Activated CD4-positive, alpha-beta memory T cell treated with anti-CD3 and anti-CD28 coated beads, Interleukin-2, amount 10 ng/mL, durations not matched to agents 7 days and 5 days (primary cell): Measurements from ENCODE around the gene CEP170. TPM values are rescaled to one million over a fixed set of nuclear protein-coding genes. Genes with fewer than 3 reads are reported as not detected.

Experiments
- CTCF ChIA-PET: fragments of 350-600 bp; sonication (Branson Sonifier 250); formaldehyde crosslinking; loops from one replicate; lab custom pipeline; 2021; ENCODE audit warnings: antibody characterized with exemption, inconsistent platforms; lab: Charles Lee
- POLR2A ChIA-PET: fragments of 350-600 bp; sonication (Branson Sonifier 250); formaldehyde crosslinking; loops from one replicate; lab custom pipeline; 2021; ENCODE audit warnings: antibody characterized with exemption; lab: Charles Lee
- DNase-seq: peaks from one replicate; pipeline ENCODE4 v3.0.0-alpha.2; 2020
- H3K27ac Mint-ChIP-seq: one replicate; pipeline ENCODE4 v1.8.0; 2021; ENCODE audit warnings: mild to moderate bottlenecking, mixed read lengths
- H3K27me3 Mint-ChIP-seq: one replicate; pipeline ENCODE4 v1.8.0; 2021; ENCODE audit warnings: mixed read lengths
- H3K36me3 Mint-ChIP-seq: one replicate; pipeline ENCODE4 v1.8.0; 2021; ENCODE audit warnings: low read depth, mixed read lengths
- H3K4me1 Mint-ChIP-seq: one replicate; pipeline ENCODE4 v1.8.0; 2021; ENCODE audit warnings: mixed read lengths
- H3K4me3 Mint-ChIP-seq: one replicate; pipeline ENCODE4 v1.8.0; 2021; ENCODE audit warnings: mild to moderate bottlenecking, mixed read lengths
- H3K9me3 Mint-ChIP-seq: one replicate; pipeline ENCODE4 v1.8.0; 2021; ENCODE audit warnings: mixed read lengths
- total RNA-seq, 2 experiments: library from RNA; stranded (reverse); gene quantifications; one replicate each; pipeline ENCODE4 v1.2.3, GENCODE V29; 2021

The CEP170 gene
- total RNA-seq, 2 experiments from 2014 or later = 22.5 to 24.4 TPM

DNA sequence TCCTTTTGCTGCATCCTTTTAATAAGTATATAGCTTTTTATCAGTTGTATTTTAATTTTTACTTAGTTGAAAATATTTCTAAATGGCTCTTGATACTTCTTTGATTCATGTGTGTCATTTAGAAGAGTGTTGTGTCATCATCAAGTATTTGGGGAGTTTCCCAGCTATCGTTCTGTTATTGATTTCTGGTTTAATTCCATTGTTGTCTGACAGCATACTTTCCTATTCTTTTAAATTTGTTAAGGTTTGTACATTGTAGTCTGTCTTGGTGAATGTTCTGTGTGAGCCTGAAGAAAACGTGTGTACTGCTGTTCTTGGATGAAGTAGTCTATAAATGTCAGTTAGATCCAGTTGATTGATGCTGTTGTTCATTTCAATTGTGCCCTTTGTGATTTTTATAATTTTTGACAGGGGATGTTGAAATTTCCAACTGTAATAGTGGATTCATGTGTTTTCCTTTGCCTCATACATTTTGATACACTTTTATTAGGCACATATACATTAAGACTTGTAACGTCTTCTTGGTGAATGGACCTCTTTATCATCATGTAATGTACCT lies 25.6 kb upstream of the CEP170 start:
- no peak for DNase-seq
- Mint-ChIP-seq H3K27ac (no peak overlapping the region), H3K36me3 (peaks cover 32% of the 10 kb centered on the region), H3K4me3 (no peak overlapping the region), H3K4me1 (no peaks in the 10 kb centered on the region), H3K9me3 (no peaks in the 10 kb centered on the region), H3K27me3 (no peaks in the 10 kb centered on the region)
- ChIA-PET POLR2A (no interaction called here), CTCF (interaction anchor here (1.1 kb wide), 1 partner anchor 25 kb away, joined by 4 read pairs; the partner anchor contains the start of genes CEP170 and SDCCAG8)

- no peak for DNase-seq
- Mint-ChIP-seq H3K4me1 (no peaks in the 10 kb centered on the region), H3K9me3 (no peaks in the 10 kb centered on the region), H3K27ac (no peak overlapping the region), H3K27me3 (no peaks in the 10 kb centered on the region), H3K4me3 (no peak overlapping the region), H3K36me3 (peaks cover 32% of the 10 kb centered on the region)
- ChIA-PET CTCF (interaction anchor here (0.6 to 0.7 kb wide), 3 partner anchors 68 to 1427 kb away, joined by 3 to 4 read pairs (median 4); partner anchors contain the start of gene EXO1), POLR2A (no interaction called here)
These were observed 20.2 kb upstream of the CEP170 start for GRCh38 chr1:243275316-243275715.

GRCh38 chr1:243273945-243274344 lies 18.9 kb upstream of the CEP170 start:
- Mint-ChIP-seq H3K4me1 (no peaks in the 10 kb centered on the region), H3K4me3 (no peak overlapping the region), H3K36me3 (peaks cover 34% of the 10 kb centered on the region), H3K27ac (no peak overlapping the region), H3K27me3 (no peaks in the 10 kb centered on the region), H3K9me3 (no peaks in the 10 kb centered on the region)
- no peak for DNase-seq
- ChIA-PET CTCF (no interaction called here), POLR2A (no interaction called here)

DNA sequence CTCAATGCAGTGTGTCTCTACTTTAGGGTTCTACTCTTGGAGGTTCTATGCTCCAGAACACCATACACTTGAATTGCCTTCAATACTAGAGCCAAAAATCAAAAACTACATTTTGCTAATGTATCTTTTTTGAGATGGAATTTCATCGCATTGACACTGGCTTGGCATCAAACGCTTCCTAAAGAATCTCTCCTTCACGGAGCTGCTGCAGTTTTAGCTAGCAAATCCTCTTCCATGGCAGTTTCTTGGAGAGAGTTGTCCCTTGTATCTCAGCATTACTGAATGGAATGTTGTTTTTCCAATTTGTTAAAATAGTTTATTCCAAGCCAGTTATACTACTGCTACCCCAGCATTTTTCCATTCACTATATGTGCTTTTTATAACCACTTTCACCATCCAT lies 18.4 kb upstream of the CEP170 start:
- no peaks in the 10 kb centered on the region for H3K9me3 Mint-ChIP-seq
- CTCF ChIA-PET = no interaction called here
- H3K27ac Mint-ChIP-seq = no peak overlapping the region
- H3K27me3 Mint-ChIP-seq = no peaks in the 10 kb centered on the region
- POLR2A ChIA-PET = interaction anchor here (0.8 kb wide), 1 partner anchor 18 kb away, joined by 4 read pairs; the partner anchor contains the start of genes CEP170 and SDCCAG8
- no peak for DNase-seq
- H3K36me3 Mint-ChIP-seq = peaks cover 34% of the 10 kb centered on the region
- H3K4me1 Mint-ChIP-seq = no peaks in the 10 kb centered on the region
- H3K4me3 Mint-ChIP-seq = no peak overlapping the region

DNA sequence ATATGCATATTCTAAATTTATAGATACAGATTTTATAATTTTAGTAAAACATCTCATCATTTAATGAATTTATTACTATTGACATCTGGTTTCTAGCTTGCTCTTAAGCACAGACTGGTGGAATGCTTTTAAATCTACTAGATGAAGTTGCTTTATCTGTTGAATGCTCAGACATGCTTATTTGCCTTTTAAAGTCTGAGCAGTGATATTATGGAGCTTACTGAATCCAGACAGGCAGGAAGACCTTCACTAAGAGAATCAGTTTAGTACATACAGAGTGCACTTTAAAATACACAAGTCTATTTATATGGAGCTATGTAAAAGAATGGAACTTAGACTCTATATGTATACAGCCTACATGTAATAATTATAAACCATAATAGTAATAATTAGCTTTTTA lies 17.3 kb upstream of the CEP170 start:
- H3K27ac Mint-ChIP-seq = no peak overlapping the region
- peaks cover 30% of the 10 kb centered on the region for H3K36me3 Mint-ChIP-seq
- H3K4me3 Mint-ChIP-seq = no peak overlapping the region
- H3K9me3 Mint-ChIP-seq = no peaks in the 10 kb centered on the region
- ChIA-PET POLR2A (interaction anchor here (0.8 kb wide), 1 partner anchor 17 kb away, joined by 4 read pairs; the partner anchor contains the start of genes CEP170 and SDCCAG8), CTCF (interaction anchor here (0.5 kb wide), 1 partner anchor 16 kb away, joined by 3 read pairs; no protein-coding TSS in a partner anchor)
- H3K27me3 Mint-ChIP-seq = no peaks in the 10 kb centered on the region
- no peak for DNase-seq
- H3K4me1 Mint-ChIP-seq = no peaks in the 10 kb centered on the region

- Mint-ChIP-seq H3K27ac (no peak overlapping the region), H3K27me3 (no peaks in the 10 kb centered on the region), H3K4me1 (no peaks in the 10 kb centered on the region), H3K4me3 (no peak overlapping the region), H3K9me3 (no peaks in the 10 kb centered on the region), H3K36me3 (peaks cover 27% of the 10 kb centered on the region)
- DNase-seq = no peak
- ChIA-PET POLR2A (no interaction called here), CTCF (no interaction called here)
These were observed 16.9 kb upstream of the CEP170 start for GRCh38 chr1:243271996-243272395.

GRCh38 chr1:243270097-243270864 lies 15.2 kb upstream of the CEP170 start:
- Mint-ChIP-seq H3K27me3 (no peaks in the 10 kb centered on the region), H3K36me3 (peaks cover 21% of the 10 kb centered on the region), H3K4me3 (no peak overlapping the region), H3K4me1 (no peaks in the 10 kb centered on the region), H3K9me3 (no peaks in the 10 kb centered on the region), H3K27ac (no peak overlapping the region)
- DNase-seq = no peak
- POLR2A ChIA-PET = no interaction called here
- CTCF ChIA-PET = no interaction called here

DNA sequence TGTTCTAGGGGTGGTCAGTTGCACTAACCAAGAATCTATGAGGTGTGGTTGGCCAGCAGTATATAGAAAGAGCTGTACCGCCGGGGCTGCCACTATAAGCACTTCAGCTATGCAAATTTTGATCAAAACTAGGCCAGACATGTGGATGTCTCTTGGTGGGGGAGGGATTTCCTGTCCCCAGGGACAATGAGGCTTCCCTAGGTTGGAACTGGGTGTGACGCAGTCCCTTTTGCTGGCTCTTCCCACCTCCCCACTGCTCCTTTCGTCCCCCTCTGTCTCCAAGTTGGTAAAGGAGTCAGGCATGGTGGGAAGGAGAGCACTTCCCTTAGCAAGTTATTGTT lies 14.3 kb upstream of the CEP170 start:
- no peaks in the 10 kb centered on the region for H3K27me3 Mint-ChIP-seq
- no peak overlapping the region for H3K27ac Mint-ChIP-seq
- peaks cover 8% of the 10 kb centered on the region for H3K4me1 Mint-ChIP-seq
- CTCF ChIA-PET = no interaction called here
- DNase-seq = no peak
- POLR2A ChIA-PET = no interaction called here
- H3K4me3 Mint-ChIP-seq = no peak overlapping the region
- no peaks in the 10 kb centered on the region for H3K9me3 Mint-ChIP-seq
- H3K36me3 Mint-ChIP-seq = peaks cover 16% of the 10 kb centered on the region

DNA sequence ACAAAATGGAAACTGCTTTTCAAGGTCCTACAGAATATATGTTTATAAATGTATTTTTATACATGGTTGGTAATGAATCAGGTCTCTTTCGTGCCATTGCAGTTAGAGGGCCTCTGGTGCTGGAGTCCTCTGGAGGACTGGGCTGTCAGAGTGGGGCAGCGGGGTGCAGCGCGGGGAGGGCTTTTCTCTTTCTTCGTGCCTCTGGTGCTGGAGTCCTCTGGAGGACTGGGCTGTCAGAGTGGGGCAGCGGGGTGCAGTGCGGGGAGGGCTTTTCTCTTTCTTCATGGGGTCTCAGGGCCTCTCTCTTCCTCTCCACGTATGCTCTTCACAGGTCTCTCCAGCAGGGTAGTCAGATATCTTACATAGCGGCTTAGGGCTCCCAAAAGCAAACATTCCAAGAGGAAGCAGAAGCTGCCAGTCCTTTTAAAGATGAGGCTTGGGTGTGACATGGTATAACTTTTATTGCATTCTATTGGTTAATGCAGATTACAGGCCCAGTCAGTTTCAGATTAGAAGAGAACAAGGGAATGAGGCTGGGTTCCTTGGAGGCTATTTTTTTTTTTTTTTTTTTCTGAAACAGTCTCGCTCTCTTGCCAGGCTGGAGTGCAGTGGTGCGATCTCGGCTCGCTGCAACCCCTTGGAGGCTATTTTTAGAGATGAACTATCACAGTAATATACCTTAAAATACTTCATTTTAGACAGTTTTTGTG lies 13.8 kb upstream of the CEP170 start:
- no peak overlapping the region for H3K4me3 Mint-ChIP-seq
- no peak for DNase-seq
- H3K9me3 Mint-ChIP-seq = no peaks in the 10 kb centered on the region
- ChIA-PET CTCF (no interaction called here), POLR2A (no interaction called here)
- peaks cover 13% of the 10 kb centered on the region for H3K36me3 Mint-ChIP-seq
- peaks cover 9% of the 10 kb centered on the region for H3K4me1 Mint-ChIP-seq
- no peak overlapping the region for H3K27ac Mint-ChIP-seq
- no peaks in the 10 kb centered on the region for H3K27me3 Mint-ChIP-seq

DNA sequence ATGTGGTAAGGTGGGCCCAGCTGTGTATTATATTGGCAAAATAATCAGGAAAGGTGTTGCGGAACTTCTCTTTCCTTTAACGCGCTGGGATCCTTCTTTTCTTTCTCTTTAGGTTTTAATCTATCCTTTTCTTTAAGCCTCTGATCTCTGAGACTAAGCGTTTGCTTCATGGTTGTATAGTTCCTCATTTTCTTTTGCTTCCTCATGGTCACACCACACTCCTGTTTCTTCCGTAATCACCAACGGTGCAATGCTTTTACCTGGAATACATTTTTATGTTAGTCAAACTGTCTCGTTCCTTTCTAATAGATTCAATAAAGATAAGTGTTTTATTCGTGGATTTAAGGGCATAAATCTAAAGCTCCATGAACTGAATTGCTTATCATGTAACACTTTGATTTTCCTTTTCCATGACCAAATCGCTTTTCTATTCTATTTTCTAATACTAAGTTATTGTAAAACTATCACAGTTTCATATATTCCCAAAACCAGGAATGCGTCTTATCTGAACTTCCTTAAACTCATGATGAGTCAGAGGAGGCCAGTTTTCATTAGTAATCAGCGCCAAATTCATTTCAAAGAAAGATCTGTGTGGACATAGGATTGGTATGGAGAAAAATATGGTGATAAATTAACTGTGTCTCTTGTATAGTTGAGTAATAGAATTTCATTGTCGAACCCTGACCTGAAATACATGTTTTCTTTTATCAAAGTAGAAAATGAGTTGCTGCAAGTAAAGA lies 13.0 kb upstream of the CEP170 start:
- Mint-ChIP-seq H3K27ac (no peak overlapping the region), H3K36me3 (peaks cover 9% of the 10 kb centered on the region), H3K4me3 (no peak overlapping the region), H3K4me1 (peaks cover 11% of the 10 kb centered on the region), H3K9me3 (no peaks in the 10 kb centered on the region), H3K27me3 (no peaks in the 10 kb centered on the region)
- POLR2A ChIA-PET = no interaction called here
- DNase-seq = no peak
- CTCF ChIA-PET = no interaction called here

DNA sequence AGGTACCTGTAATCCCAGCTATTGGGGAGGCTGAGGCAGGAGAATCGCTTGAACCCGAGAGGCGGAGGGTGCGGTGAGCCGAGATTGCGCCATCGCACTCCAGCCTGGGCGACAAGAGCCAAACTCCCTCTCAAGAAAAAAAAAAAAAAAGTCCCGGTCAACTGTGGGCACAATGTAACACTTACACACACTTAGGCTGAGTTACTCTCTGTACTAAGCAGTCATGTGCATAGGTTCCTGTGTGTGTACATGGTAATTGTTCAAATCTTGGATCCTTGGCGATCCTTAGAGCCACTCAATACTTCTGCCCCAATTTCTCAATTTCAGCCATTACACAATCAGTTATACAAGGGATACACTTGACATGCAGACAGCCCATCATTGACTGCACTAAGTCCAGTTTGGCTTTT lies 12.4 kb upstream of the CEP170 start:
- peaks cover 11% of the 10 kb centered on the region for H3K4me1 Mint-ChIP-seq
- H3K9me3 Mint-ChIP-seq = no peaks in the 10 kb centered on the region
- CTCF ChIA-PET = no interaction called here
- no peaks in the 10 kb centered on the region for H3K27me3 Mint-ChIP-seq
- DNase-seq = no peak
- no peak overlapping the region for H3K27ac Mint-ChIP-seq
- no peak overlapping the region for H3K4me3 Mint-ChIP-seq
- H3K36me3 Mint-ChIP-seq = peaks cover 9% of the 10 kb centered on the region
- POLR2A ChIA-PET = no interaction called here

DNA sequence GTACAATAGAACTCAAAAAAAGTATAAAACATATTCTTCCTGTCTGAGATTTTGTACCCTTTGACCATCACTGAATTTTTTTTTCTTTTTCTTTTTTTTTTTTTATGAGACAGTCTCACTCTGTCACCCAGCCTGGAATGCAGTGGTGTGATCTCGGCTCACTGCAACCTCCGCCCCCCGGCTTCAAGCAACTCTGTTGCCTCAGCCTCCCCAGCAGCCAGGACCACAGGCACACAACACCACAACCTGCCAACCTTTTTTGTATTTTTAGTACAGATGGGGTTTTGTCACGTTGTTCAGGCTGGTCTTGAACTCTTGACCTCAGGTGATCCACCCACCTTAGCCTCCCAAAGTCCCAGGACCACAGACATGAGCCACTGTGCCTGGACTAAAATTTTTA lies 11.2 kb upstream of the CEP170 start:
- peaks cover 11% of the 10 kb centered on the region for H3K4me1 Mint-ChIP-seq
- H3K27ac Mint-ChIP-seq = no peak overlapping the region
- H3K27me3 Mint-ChIP-seq = no peaks in the 10 kb centered on the region
- H3K4me3 Mint-ChIP-seq = no peak overlapping the region
- DNase-seq = no peak
- ChIA-PET CTCF (no interaction called here), POLR2A (no interaction called here)
- peaks cover 9% of the 10 kb centered on the region for H3K36me3 Mint-ChIP-seq
- no peaks in the 10 kb centered on the region for H3K9me3 Mint-ChIP-seq

- POLR2A ChIA-PET = no interaction called here
- Mint-ChIP-seq H3K4me1 (peaks cover 13% of the 10 kb centered on the region), H3K4me3 (no peak overlapping the region), H3K36me3 (peaks cover 3% of the 10 kb centered on the region), H3K27me3 (no peaks in the 10 kb centered on the region), H3K27ac (no peak overlapping the region), H3K9me3 (no peaks in the 10 kb centered on the region)
- CTCF ChIA-PET = interaction anchor here (0.6 kb wide), 1 partner anchor 18 kb away, joined by 6 read pairs; no protein-coding TSS in a partner anchor
- DNase-seq = no peak
These were observed 9.6 kb upstream of the CEP170 start for GRCh38 chr1:243264717-243265116.
